ENCODE data around the gene SPON1.
"Not testable (repeated sequence)": the region's sequence is repeated elsewhere in the genome, so short reads cannot be mapped to it uniquely, and the experiment has no call there.

SPON1 gene

DNA sequence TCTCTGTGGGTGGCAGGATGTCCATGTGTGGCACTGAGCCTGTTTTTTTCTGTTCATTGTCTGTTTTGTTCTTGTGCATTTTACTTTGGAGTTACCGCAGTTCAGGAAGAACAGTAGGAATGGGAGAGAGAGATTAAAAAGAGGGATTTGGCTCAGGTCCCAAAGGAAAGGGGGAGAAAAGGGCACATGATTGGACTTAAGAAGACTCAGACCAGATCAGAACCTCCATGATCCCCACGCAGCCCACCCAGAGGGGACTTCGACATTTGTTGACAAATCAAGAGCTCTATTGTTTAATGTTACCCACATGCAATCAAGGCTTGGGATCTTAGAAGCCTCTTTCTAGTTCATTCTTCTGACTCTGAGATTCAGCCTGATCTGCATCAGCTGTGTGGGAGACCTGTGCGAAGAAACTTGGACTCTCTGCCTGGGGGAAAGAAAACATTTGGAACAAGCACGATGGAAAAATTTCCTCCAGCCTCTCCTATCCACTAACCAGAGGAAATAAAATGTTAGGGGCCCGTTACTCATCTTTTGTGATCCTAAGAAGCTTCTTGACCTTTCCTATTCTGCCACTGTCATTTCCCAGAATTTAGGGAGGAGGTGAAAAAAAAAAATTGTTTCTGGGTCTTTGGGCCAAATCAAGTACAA is 119.2 kb downstream of the SPON1 start:
- Histone ChIP-seq H3K36me3 (ENCODE audit: control insufficient read depth, insufficient read depth, low read length) (no peaks in the 10 kb centered on the region), H3K4me1 (ENCODE audit: control insufficient read depth, insufficient read depth, low read length, poor library complexity, severe bottlenecking) (peaks cover 13% of the 10 kb centered on the region), H3K27ac (ENCODE audit: low read depth, low read length, severe bottlenecking) (peak overlapping the region; percentile 86), H3K9me3 (ENCODE audit: control insufficient read depth, low read length) (no peaks in the 10 kb centered on the region), H3K4me3 (ENCODE audit: extremely low read depth, insufficient read depth, low read length, poor library complexity, severe bottlenecking) (no peak overlapping the region)
- 83 to 86% methylated on average over 3 of the region's 6 CpGs for WGBS, 2 experiments (ENCODE audit: insufficient coverage in 2 of 2)

DNA sequence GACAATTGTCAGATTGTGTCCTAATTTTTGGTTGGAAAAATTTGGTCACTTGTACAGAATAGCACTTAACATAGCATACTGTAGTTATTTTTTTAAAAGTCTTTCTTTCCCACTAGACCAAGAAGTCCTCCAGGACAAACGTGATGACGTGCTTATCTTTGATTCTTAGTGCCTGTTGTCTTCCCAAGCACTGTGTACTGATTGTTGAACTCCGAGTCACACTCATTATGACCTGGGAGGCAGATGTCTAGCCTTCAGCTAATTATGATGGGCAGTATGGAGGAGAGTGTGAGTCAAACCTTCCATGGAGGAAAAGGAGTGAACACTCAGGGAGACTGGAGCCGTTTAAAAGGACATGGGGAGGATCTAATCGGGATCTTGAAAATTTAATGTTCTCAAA is 119.8 kb downstream of the SPON1 start:
- Histone ChIP-seq H3K36me3 (ENCODE audit: control insufficient read depth, insufficient read depth, low read length) (no peaks in the 10 kb centered on the region), H3K9me3 (ENCODE audit: control insufficient read depth, low read length) (no peaks in the 10 kb centered on the region), H3K27ac (ENCODE audit: low read depth, low read length, severe bottlenecking) (peak overlapping the region; percentile 86), H3K4me1 (ENCODE audit: control insufficient read depth, insufficient read depth, low read length, poor library complexity, severe bottlenecking) (peaks cover 13% of the 10 kb centered on the region), H3K4me3 (ENCODE audit: extremely low read depth, insufficient read depth, low read length, poor library complexity, severe bottlenecking) (no peak overlapping the region)
- 72 to 93% methylated on average over 2 to 3 of the region's 5 CpGs for WGBS, 2 experiments (ENCODE audit: insufficient coverage in 2 of 2)

DNA sequence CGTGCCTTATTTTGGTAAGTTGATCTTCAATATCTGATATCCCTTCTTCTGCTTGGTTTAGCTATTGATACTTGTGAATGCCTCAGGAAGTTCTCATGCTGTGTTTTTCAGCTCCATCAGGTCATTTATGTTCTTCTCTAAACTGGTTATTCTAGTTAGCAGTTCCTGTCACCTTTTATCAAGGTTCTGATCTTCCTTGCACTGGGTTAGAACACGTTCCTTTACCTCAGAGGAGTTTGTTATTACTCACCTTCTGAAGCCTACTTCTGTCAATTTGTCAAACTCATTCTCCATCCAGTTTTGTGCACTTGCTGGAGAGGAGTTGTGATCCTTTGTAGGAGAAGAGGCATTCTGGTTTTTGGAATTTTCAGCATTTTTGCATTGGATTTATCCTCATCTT is 126.3 kb downstream of the SPON1 start:
- H3K36me3 ChIP-seq (ENCODE audit: control insufficient read depth, insufficient read depth, low read length); H3K4me1 ChIP-seq (ENCODE audit: control insufficient read depth, insufficient read depth, low read length, poor library complexity, severe bottlenecking); H3K9me3 ChIP-seq (ENCODE audit: control insufficient read depth, low read length); H3K27ac ChIP-seq (ENCODE audit: low read depth, low read length, severe bottlenecking); H3K4me3 ChIP-seq (ENCODE audit: extremely low read depth, insufficient read depth, low read length, poor library complexity, severe bottlenecking): not testable (repeated sequence)
- 100% methylated on average over 1 of the region's 2 CpGs; no CpG with 5 or more reads in 1 of the 2 experiments for WGBS, 2 experiments (ENCODE audit: insufficient coverage in 2 of 2)

DNA sequence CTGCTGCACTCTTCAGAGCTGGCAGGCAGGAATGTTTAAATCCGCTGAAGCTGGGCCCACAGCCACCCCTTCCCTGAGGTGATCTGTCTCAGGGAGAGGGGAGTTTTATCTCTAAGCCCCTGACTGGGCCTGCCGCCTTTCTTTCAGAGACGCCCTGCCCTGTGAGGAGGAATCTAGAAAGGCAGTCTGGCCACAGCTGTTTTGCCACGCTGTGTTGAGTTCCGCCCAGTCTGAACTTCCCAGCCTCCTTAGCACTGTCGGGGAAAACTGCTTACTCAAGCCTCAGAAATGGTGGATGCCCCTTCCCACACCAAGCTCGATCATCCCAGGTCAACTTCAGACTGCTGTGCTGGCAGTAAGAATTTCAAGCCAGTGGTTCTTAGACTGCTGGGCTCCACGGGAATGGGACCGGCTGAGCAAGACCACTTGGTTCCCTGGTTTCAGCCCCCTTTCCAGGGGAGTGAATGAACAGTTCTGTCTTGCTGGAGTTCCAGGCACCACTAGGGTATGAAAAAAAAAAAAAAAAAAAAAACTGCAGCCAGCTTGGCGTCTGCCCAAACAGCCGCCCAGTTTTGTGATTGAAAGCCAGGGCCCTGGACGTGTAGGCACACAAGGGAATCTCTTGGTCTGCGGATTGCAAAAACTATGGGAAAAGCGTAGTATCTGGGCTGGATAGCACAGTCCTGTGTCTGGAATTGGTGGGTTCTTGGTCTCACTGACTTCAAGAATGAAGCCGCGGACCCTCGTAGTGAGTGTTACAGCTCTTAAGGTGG is 127.4 kb downstream of the SPON1 start:
- H3K4me3 ChIP-seq (ENCODE audit: extremely low read depth, insufficient read depth, low read length, poor library complexity, severe bottlenecking): no peak overlapping the region
- 88 to 98% methylated on average over 8 to 12 of the region's 17 CpGs for WGBS, 2 experiments (ENCODE audit: insufficient coverage in 2 of 2)
- H3K9me3 ChIP-seq (ENCODE audit: control insufficient read depth, low read length): no peaks in the 10 kb centered on the region
- no peaks in the 10 kb centered on the region for H3K36me3 ChIP-seq (ENCODE audit: control insufficient read depth, insufficient read depth, low read length)
- H3K27ac ChIP-seq (ENCODE audit: low read depth, low read length, severe bottlenecking): peak overlapping the region; percentile 23
- peaks cover 5% of the 10 kb centered on the region for H3K4me1 ChIP-seq (ENCODE audit: control insufficient read depth, insufficient read depth, low read length, poor library complexity, severe bottlenecking)

DNA sequence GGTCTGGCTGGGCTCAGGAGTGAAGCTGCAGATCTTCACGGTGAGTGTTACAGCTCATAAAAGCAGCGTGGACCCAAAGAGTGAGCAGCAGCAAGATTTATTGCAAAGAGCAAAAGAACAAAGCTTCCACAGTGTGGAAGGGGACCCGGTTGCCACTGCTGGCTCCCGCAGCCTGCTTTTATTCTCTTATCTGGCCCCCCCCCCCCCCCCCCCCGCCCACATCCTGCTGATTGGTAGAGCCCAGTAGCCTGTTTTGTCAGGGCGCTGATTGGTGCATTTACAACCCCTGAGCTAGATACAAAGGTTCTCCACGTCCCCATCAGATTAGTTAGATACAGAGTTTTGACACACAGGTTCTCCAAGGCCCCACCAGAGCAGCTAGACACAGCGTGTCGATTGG is 128.1 kb downstream of the SPON1 start:
- not testable (repeated sequence) for H3K9me3 ChIP-seq (ENCODE audit: control insufficient read depth, low read length); H3K4me1 ChIP-seq (ENCODE audit: control insufficient read depth, insufficient read depth, low read length, poor library complexity, severe bottlenecking); H3K4me3 ChIP-seq (ENCODE audit: extremely low read depth, insufficient read depth, low read length, poor library complexity, severe bottlenecking); H3K36me3 ChIP-seq (ENCODE audit: control insufficient read depth, insufficient read depth, low read length); H3K27ac ChIP-seq (ENCODE audit: low read depth, low read length, severe bottlenecking)
- WGBS, 2 experiments (ENCODE audit: insufficient coverage in 2 of 2): 83 to 95% methylated on average over 2 to 3 of the region's 9 CpGs

GRCh38 chr11:14093065-14093464 is 130.5 kb downstream of the SPON1 start:
- Histone ChIP-seq H3K4me3 (ENCODE audit: extremely low read depth, insufficient read depth, low read length, poor library complexity, severe bottlenecking) (no peak overlapping the region), H3K4me1 (ENCODE audit: control insufficient read depth, insufficient read depth, low read length, poor library complexity, severe bottlenecking) (peaks cover 5% of the 10 kb centered on the region), H3K9me3 (ENCODE audit: control insufficient read depth, low read length) (no peaks in the 10 kb centered on the region), H3K27ac (ENCODE audit: low read depth, low read length, severe bottlenecking) (no peak overlapping the region), H3K36me3 (ENCODE audit: control insufficient read depth, insufficient read depth, low read length) (no peaks in the 10 kb centered on the region)
- WGBS, 2 experiments (ENCODE audit: insufficient coverage in 2 of 2): 80 to 94% methylated on average over 1 of the region's 1 CpG

GRCh38 chr11:14094481-14095037 is 132.0 kb downstream of the SPON1 start:
- Histone ChIP-seq H3K4me3 (ENCODE audit: extremely low read depth, insufficient read depth, low read length, poor library complexity, severe bottlenecking) (no peak overlapping the region), H3K9me3 (ENCODE audit: control insufficient read depth, low read length) (no peaks in the 10 kb centered on the region), H3K4me1 (ENCODE audit: control insufficient read depth, insufficient read depth, low read length, poor library complexity, severe bottlenecking) (peaks cover 5% of the 10 kb centered on the region), H3K27ac (ENCODE audit: low read depth, low read length, severe bottlenecking) (no peak overlapping the region), H3K36me3 (ENCODE audit: control insufficient read depth, insufficient read depth, low read length) (no peaks in the 10 kb centered on the region)
- 100% methylated on average over 1 of the region's 3 CpGs; no CpG with 5 or more reads in 1 of the 2 experiments for WGBS, 2 experiments (ENCODE audit: insufficient coverage in 2 of 2)

DNA sequence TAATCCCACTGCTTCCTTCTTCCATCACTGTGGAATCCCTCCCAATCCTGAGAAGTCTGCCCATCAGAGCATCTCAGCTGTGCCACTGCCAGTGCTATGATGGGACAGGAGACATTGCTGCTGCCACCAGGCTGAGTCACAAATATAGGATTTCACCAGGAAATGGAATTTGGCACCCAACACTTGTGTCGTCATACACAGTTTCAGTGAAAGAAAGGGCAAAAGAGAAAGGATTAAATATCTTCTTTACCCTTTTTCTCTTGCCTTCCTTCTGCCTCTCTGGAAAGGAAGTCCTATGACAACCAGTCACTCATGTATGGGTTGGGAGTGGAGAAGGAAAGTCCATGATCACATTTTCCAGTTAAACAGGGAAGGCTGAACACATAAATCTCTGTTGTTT is 133.4 kb downstream of the SPON1 start:
- Histone ChIP-seq H3K27ac (ENCODE audit: low read depth, low read length, severe bottlenecking) (no peak overlapping the region), H3K9me3 (ENCODE audit: control insufficient read depth, low read length) (no peaks in the 10 kb centered on the region), H3K36me3 (ENCODE audit: control insufficient read depth, insufficient read depth, low read length) (no peaks in the 10 kb centered on the region), H3K4me3 (ENCODE audit: extremely low read depth, insufficient read depth, low read length, poor library complexity, severe bottlenecking) (no peak overlapping the region), H3K4me1 (ENCODE audit: control insufficient read depth, insufficient read depth, low read length, poor library complexity, severe bottlenecking) (no peaks in the 10 kb centered on the region)
- no CpG with 5 or more reads among the region's 1 CpG for WGBS, 2 experiments (ENCODE audit: insufficient coverage in 2 of 2)

- H3K27ac ChIP-seq (ENCODE audit: low read depth, low read length, severe bottlenecking): no peak overlapping the region
- no peaks in the 10 kb centered on the region for H3K4me1 ChIP-seq (ENCODE audit: control insufficient read depth, insufficient read depth, low read length, poor library complexity, severe bottlenecking)
- no peaks in the 10 kb centered on the region for H3K36me3 ChIP-seq (ENCODE audit: control insufficient read depth, insufficient read depth, low read length)
- no peak overlapping the region for H3K4me3 ChIP-seq (ENCODE audit: extremely low read depth, insufficient read depth, low read length, poor library complexity, severe bottlenecking)
- no peaks in the 10 kb centered on the region for H3K9me3 ChIP-seq (ENCODE audit: control insufficient read depth, low read length)
Measured at GRCh38 chr11:14096606-14097005, 134.1 kb downstream of the SPON1 start.

GRCh38 chr11:14101388-14101787 is 138.9 kb downstream of the SPON1 start:
- H3K9me3 ChIP-seq (ENCODE audit: control insufficient read depth, low read length): no peaks in the 10 kb centered on the region
- no peak overlapping the region for H3K4me3 ChIP-seq (ENCODE audit: extremely low read depth, insufficient read depth, low read length, poor library complexity, severe bottlenecking)

GRCh38 chr11:14102766-14103165 is 140.2 kb downstream of the SPON1 start:
- WGBS, 2 experiments (ENCODE audit: insufficient coverage in 2 of 2): 90 to 100% methylated on average over 2 to 3 of the region's 4 CpGs
- Histone ChIP-seq H3K9me3 (ENCODE audit: control insufficient read depth, low read length) (no peaks in the 10 kb centered on the region), H3K4me3 (ENCODE audit: extremely low read depth, insufficient read depth, low read length, poor library complexity, severe bottlenecking) (no peak overlapping the region), H3K27ac (ENCODE audit: low read depth, low read length, severe bottlenecking) (no peak overlapping the region), H3K36me3 (ENCODE audit: control insufficient read depth, insufficient read depth, low read length) (no peaks in the 10 kb centered on the region), H3K4me1 (ENCODE audit: control insufficient read depth, insufficient read depth, low read length, poor library complexity, severe bottlenecking) (no peaks in the 10 kb centered on the region)

More at GRCh38 chr11:14101388-14101787, 138.9 kb downstream of the SPON1 start:
- no peak overlapping the region for H3K27ac ChIP-seq (ENCODE audit: low read depth, low read length, severe bottlenecking)
- H3K36me3 ChIP-seq (ENCODE audit: control insufficient read depth, insufficient read depth, low read length): no peaks in the 10 kb centered on the region
- H3K4me1 ChIP-seq (ENCODE audit: control insufficient read depth, insufficient read depth, low read length, poor library complexity, severe bottlenecking): no peaks in the 10 kb centered on the region
